Pancreas (tissue), 10 donors: Measurements from ENCODE around the gene TAAR8. TPM values are rescaled to one million over a fixed set of nuclear protein-coding genes. Genes with fewer than 3 reads are reported as not detected.

ENCODE experiments used
- ATAC-seq, 4 donors: fragments of 200-7000 bp; cut with Tn5 transposase; one replicate each; pipeline versions ENCODE4 v1.8.0 to v1.9.1; 2020; ENCODE audit warnings: mild to moderate bottlenecking in 4 of 4, moderate library complexity in 4 of 4
- DNase-seq, 6 donors: peaks; one replicate each; pipeline ENCODE4 v3.0.0-alpha.2; 2020
- FAIRE-seq: peaks from 2 replicates; lab custom pipeline; 2012; peaks lifted over from hg19 to GRCh38; lab: Jason Lieb, UNC
- H3K27ac ChIP-seq, 4 donors: fragments of 200-600 bp; sonication (generic); 1 replicate in 3 of 4; 2 replicates in 1 of 4; pipeline versions ENCODE4 v1.5.0 to v1.8.0; 2020
- H3K27me3 ChIP-seq, 4 donors: fragments of 200-600 bp; one replicate each; pipeline ENCODE4 v1.8.0; 2021
- H3K36me3 ChIP-seq, 3 donors: fragments of 200-600 bp; sonication (generic) in 1 of 3; one replicate each; pipeline versions ENCODE4 v1.5.0 to v1.8.0; 2020 to 2021
- H3K4me1 ChIP-seq, 3 donors: fragments of 200-600 bp; one replicate each; pipeline ENCODE4 v1.8.0; 2021
- H3K4me3 ChIP-seq, 4 donors: fragments of 200-600 bp; sonication (generic) in 2 of 4; one replicate each; pipeline versions ENCODE4 v1.5.0 to v1.8.0; 2020 to 2021
- H3K9me3 ChIP-seq, 4 donors: fragments of 200-600 bp; one replicate each; pipeline ENCODE4 v1.8.0; 2021
- CTCF ChIP-seq, 4 donors: fragments of 200-600 bp; sonication (generic) in 3 of 4; IDR thresholded peaks; one replicate each; pipeline versions ENCODE4 v1.5.0 to v1.8.0; 2021; ENCODE audit warnings: antibody characterized with exemption in 4 of 4
- WGBS, 2 donors: extraction: QIAGEN DNeasy Blood & Tissue Kit; methylation state at CpG; one replicate each; pipeline ENCODE4 v1.1.7; 2013; 5-methylcytosine and 5-hydroxymethylcytosine counted together
- intact Hi-C, 3 donors: fragments of 100-400 bp; cut with DNase I; formaldehyde crosslinking; loops; one replicate each; pipeline versions ENCODE4 v1.11.1 to v1.14.2; 2022
- polyA plus RNA-seq, 2 donors: library from polyadenylated mRNA; stranded (reverse); fragments of 200-250 nt; gene quantifications; one replicate each; pipeline ENCODE4 v1.2.3, GENCODE V29; 2013
- total RNA-seq, 6 donors: library from RNA; stranded (reverse); fragmentation: NEBNext Ultra II Directional in 4 of 6; extraction: Animal tissue kit (Norgen Biotek cat#: 25700) in 4 of 6; gene quantifications; one replicate each; pipeline versions ENCODE4 v1.2.1 to v1.2.4, GENCODE V29; 2021 to 2023
- donor health status: healthy with polysubstance abuse.
- donor health status: DM: no; HTN: no; CAD: no; lungs with moderate emphysema.
- donor health status: DM: no; HTN: no; CAD: no.
- donor health status: control.
- donor health status: control.
- donor health status: Bipolar disorder and iron deficiency.
- donor health status: DM: yes; HTN: yes; CAD: no.
- donor health status: DM: no; HTN: no; CAD: no.
- donor health status: DM: no; HTN: no; CAD: no.
- donor health status: DM: yes; HTN: yes; CAD: no.

The TAAR8 gene
- total and polyA plus RNA-seq, 8 donors, result not detected

DNA sequence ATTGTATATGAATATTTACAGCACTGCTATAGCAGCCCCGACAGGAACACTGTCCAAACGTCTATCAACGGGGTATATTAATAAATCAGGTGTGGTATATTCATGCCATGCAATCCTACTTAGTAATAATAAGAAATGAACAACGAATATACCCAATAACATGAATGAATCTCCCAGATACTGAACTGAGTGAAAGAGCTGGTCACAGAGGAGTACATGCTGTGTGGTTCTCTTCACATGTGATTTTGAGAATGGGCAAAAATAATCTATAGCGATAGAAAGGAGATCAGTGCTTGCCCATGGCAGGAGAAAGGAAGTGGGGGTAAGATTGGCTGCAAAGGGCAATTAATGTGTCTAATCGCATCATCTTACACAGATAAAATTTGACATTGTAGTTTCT is 13.9 kb downstream of the TAAR8 start:
- Histone ChIP-seq H3K4me1 (no peaks in the 10 kb centered on the region), H3K27ac (no peak overlapping the region), H3K36me3 (no peaks in the 10 kb centered on the region), H3K4me3 (no peak overlapping the region), H3K9me3 (no peaks in the 10 kb centered on the region), H3K27me3 (no peaks in the 10 kb centered on the region)
- no peak for DNase-seq
- intact Hi-C loops, result no loop called here
- whole genome bisulfite sequencing, 2 donors, result 77 to 85% methylated on average over 6 of the region's 6 CpGs
- TF ChIP-seq CTCF (IDR thresholded peaks at IDR 0.05), result no peak
- no peak for FAIRE-seq
- ATAC-seq, result no peak

DNA sequence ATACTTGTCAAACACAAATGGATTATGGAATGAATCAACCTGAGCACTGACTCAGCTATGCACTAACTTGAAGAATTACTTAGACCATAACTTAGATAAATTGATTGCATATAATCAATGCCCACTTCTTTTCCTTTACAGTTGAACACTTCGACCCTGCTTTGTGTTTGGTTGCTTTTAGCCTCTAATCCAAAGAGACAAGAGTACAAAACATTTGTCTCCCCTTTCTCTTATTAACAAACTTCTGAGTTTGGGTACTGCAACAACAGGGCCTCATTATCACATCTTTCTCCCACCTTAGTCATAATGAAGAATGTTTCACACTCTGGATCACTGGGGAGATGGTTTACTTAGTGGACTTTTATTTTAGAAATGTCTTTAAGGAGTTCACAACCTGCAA is 15.1 kb downstream of the TAAR8 start:
- no peak for TF ChIP-seq CTCF (IDR thresholded peaks at IDR 0.05)
- WGBS, 2 donors, result 76 to 79% methylated on average over 1 of the region's 1 CpG
- Histone ChIP-seq H3K9me3 (no peaks in the 10 kb centered on the region), H3K27ac (no peak overlapping the region), H3K27me3 (no peaks in the 10 kb centered on the region), H3K4me3 (no peak overlapping the region), H3K4me1 (no peaks in the 10 kb centered on the region), H3K36me3 (no peaks in the 10 kb centered on the region)
- ATAC-seq (no peak), FAIRE-seq (no peak), DNase-seq (no peak)
- intact Hi-C loops, result no loop called here

DNA sequence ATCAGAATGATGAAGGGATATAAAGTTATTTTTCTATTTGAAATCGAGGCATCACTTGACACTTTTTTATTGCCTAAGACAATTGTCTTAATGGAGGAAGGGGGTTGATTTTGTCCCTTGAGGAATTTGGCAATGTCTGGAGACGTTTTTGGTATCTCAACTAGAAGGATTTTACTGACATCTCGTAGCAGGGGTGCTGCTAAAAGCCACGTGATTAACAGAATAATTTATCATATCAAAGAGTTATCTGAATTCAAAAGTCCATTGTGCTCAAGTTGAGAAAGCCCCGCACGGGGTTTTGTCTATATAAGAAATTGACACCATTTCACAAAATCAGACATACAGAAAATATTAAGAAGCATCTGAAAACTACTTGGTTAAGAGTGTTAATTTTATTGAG is 16.1 kb downstream of the TAAR8 start:
- ATAC-seq, result no peak
- no peak overlapping the region for H3K27ac ChIP-seq
- intact Hi-C loops, result no loop called here
- no peaks in the 10 kb centered on the region for H3K36me3 ChIP-seq
- H3K9me3 ChIP-seq, result no peaks in the 10 kb centered on the region
- WGBS, 2 donors, result 51 to 64% methylated on average over 6 of the region's 6 CpGs
- DNase-seq, result no peak
- no peak overlapping the region for H3K4me3 ChIP-seq
- no peak for FAIRE-seq
- TF ChIP-seq CTCF (IDR thresholded peaks at IDR 0.05), result no peak
- H3K27me3 ChIP-seq, result no peaks in the 10 kb centered on the region
- no peaks in the 10 kb centered on the region for H3K4me1 ChIP-seq

- WGBS, 2 donors, result 54 to 62% methylated on average over 4 of the region's 4 CpGs
- no peaks in the 10 kb centered on the region for H3K9me3 ChIP-seq
- ATAC-seq (no peak), DNase-seq (no peak), FAIRE-seq (no peak)
- no peaks in the 10 kb centered on the region for H3K4me1 ChIP-seq
- no peak overlapping the region for H3K27ac ChIP-seq
- H3K27me3 ChIP-seq, result no peaks in the 10 kb centered on the region
- intact Hi-C loops, result no loop called here
- TF ChIP-seq CTCF (IDR thresholded peaks at IDR 0.05), result no peak
- no peaks in the 10 kb centered on the region for H3K36me3 ChIP-seq
- H3K4me3 ChIP-seq, result no peak overlapping the region
Observed at GRCh38 chr6:132569170-132569569, 16.7 kb downstream of the TAAR8 start.

GRCh38 chr6:132570221-132570777 is 17.8 kb downstream of the TAAR8 start, which contains the start of gene TAAR6:
TAAR6 (plus strand) TSS chr6:132570322; CDS start chr6:132570322, 0 bp downstream.
- FAIRE-seq, result no peak
- WGBS, 2 donors, result 61 to 64% methylated on average over 15 of the region's 15 CpGs

More at GRCh38 chr6:132570221-132570777, 17.8 kb downstream of the TAAR8 start, which contains the start of gene TAAR6:
- Histone ChIP-seq H3K27me3 (no peaks in the 10 kb centered on the region), H3K27ac (no peak within 1 kb of the TSS), H3K4me1 (no peaks in the 10 kb centered on the region), H3K4me3 (no peak within 1 kb of the TSS), H3K9me3 (no peaks in the 10 kb centered on the region), H3K36me3 (no peaks in the 10 kb centered on the region)
- intact Hi-C loops, result no loop called here
- no peak for TF ChIP-seq CTCF (IDR thresholded peaks at IDR 0.05)
- DNase-seq, result no peak
- ATAC-seq, result no peak
